ENCODE results near the gene PM20D2. TPM values are rescaled to one million over a fixed set of nuclear protein-coding genes. Genes with fewer than 3 reads are reported as not detected.

PM20D2 gene, protein sequence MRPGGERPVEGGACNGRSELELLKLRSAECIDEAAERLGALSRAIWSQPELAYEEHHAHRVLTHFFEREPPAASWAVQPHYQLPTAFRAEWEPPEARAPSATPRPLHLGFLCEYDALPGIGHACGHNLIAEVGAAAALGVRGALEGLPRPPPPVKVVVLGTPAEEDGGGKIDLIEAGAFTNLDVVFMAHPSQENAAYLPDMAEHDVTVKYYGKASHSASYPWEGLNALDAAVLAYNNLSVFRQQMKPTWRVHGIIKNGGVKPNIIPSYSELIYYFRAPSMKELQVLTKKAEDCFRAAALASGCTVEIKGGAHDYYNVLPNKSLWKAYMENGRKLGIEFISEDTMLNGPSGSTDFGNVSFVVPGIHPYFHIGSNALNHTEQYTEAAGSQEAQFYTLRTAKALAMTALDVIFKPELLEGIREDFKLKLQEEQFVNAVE
- total RNA-seq, result 10 to 100 TPM; 11.6 to 12.7 TPM

DNA sequence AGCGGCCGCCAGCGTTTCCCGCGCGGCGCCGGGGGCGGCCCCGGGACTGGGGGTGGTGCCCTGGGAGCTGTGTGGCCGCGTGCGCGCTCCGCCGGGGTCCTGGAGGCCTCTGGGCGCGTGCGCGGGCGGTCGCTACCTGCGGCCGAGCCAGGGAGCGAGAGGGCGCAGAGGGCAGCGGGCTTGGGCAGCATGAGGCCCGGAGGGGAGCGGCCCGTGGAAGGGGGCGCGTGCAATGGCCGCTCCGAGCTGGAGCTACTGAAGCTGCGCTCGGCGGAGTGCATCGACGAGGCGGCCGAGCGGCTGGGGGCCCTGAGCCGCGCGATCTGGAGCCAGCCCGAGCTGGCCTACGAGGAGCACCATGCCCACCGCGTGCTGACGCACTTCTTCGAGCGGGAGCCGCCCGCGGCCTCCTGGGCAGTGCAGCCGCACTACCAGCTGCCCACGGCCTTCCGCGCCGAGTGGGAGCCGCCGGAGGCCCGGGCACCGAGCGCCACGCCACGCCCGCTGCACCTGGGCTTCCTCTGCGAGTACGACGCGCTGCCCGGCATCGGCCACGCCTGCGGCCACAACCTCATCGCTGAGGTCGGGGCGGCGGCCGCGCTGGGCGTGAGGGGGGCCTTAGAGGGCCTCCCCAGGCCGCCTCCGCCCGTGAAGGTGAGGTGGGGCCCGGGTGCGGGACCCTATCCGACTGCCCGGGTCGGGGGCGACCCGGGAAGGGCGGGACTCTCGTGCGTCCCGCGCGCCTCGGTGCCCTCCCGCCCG lies at the start of gene PM20D2:
PM20D2 (plus strand) TSS at position 100 of the 762 bp plus-strand sequence; CDS start at position 190, 90 bp downstream.
- Mint-ChIP-seq H3K27me3 (ENCODE audit: low read depth) (no peaks in the 10 kb centered on the region), H3K4me1 (ENCODE audit: low read depth) (peaks cover 27% of the 10 kb centered on the region), H3K9me3 (no peaks in the 10 kb centered on the region), H3K27ac (peak within 1 kb of the TSS; percentile 96), H3K36me3 (ENCODE audit: low read depth) (peaks cover 9% of the 10 kb centered on the region), H3K4me3 (peak within 1 kb of the TSS; percentile 90)
- CTCF ChIA-PET, result interaction anchor here (1.1 to 2.6 kb wide), 7 partner anchors 24 to 204 kb away, joined by 3 to 18 read pairs (median 4); partner anchors contain the start of gene PNRC1
- intact Hi-C loops (cut with micrococcal nuclease), result loop anchor here (1.0 to 2.0 kb wide), 8 partner anchors 29 to 1441 kb away; partner anchors contain the start of genes LYRM2, MAP3K7, PNRC1 and RNGTT
- peak; percentile 59 for DNase-seq

GRCh38 chr6:89098461-89098860 lies 47.4 kb upstream of the PM20D2 start:
- no peaks in the 10 kb centered on the region for H3K27me3 Mint-ChIP-seq (ENCODE audit: low read depth)
- no peak for DNase-seq
- H3K4me1 Mint-ChIP-seq (ENCODE audit: low read depth), result peaks cover 4% of the 10 kb centered on the region
- H3K9me3 Mint-ChIP-seq, result no peaks in the 10 kb centered on the region
- CTCF ChIA-PET, result no interaction called here
- H3K27ac Mint-ChIP-seq, result no peak overlapping the region
- no peaks in the 10 kb centered on the region for H3K36me3 Mint-ChIP-seq (ENCODE audit: low read depth)
- H3K4me3 Mint-ChIP-seq, result no peak overlapping the region
- intact Hi-C loops (cut with micrococcal nuclease), result loop anchor here (1.0 kb wide), 2 partner anchors 19 to 47 kb away; no protein-coding TSS in a partner anchor

DNA sequence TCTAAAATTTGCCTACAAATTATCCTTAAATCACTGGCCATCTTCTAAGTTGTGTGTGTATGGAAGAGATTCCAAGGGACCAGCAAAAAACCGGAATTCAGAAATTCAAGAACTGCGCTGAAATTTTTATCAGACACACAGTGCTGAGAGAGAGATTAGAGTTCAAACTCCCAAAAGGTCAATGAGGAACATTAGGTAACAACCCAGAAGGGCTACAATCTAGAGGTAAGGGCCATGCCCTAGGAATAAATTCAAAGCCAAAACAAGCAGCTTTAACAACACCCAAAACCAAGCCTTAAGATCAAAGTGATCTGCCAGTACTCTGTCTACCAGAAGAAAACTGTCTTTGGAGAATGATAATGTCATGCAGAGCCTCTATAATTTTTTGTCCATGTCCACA lies 45.7 kb upstream of the PM20D2 start:
- CTCF ChIA-PET, result no interaction called here
- intact Hi-C loops (cut with micrococcal nuclease), result no loop called here
- Mint-ChIP-seq H3K36me3 (ENCODE audit: low read depth) (no peaks in the 10 kb centered on the region), H3K27ac (no peak overlapping the region), H3K4me3 (no peak overlapping the region), H3K9me3 (no peaks in the 10 kb centered on the region), H3K27me3 (ENCODE audit: low read depth) (no peaks in the 10 kb centered on the region), H3K4me1 (ENCODE audit: low read depth) (peaks cover 4% of the 10 kb centered on the region)
- no peak for DNase-seq

- Mint-ChIP-seq H3K27ac (no peak overlapping the region), H3K27me3 (ENCODE audit: low read depth) (no peaks in the 10 kb centered on the region), H3K4me3 (no peak overlapping the region), H3K9me3 (no peaks in the 10 kb centered on the region), H3K4me1 (ENCODE audit: low read depth) (no peaks in the 10 kb centered on the region), H3K36me3 (ENCODE audit: low read depth) (no peaks in the 10 kb centered on the region)
- no peak for DNase-seq
- CTCF ChIA-PET, result no interaction called here
- intact Hi-C loops (cut with micrococcal nuclease), result no loop called here
Measured at GRCh38 chr6:89110284-89110683, 35.6 kb upstream of the PM20D2 start.

GRCh38 chr6:89111933-89112332 lies 33.9 kb upstream of the PM20D2 start:
- Mint-ChIP-seq H3K4me3 (no peak overlapping the region), H3K36me3 (ENCODE audit: low read depth) (no peaks in the 10 kb centered on the region), H3K27ac (no peak overlapping the region), H3K9me3 (no peaks in the 10 kb centered on the region), H3K27me3 (ENCODE audit: low read depth) (peaks cover 2% of the 10 kb centered on the region), H3K4me1 (ENCODE audit: low read depth) (peaks cover 2% of the 10 kb centered on the region)
- intact Hi-C loops (cut with micrococcal nuclease), result no loop called here
- CTCF ChIA-PET, result interaction anchor here (0.8 kb wide), 1 partner anchor 128 kb away, joined by 3 read pairs; no protein-coding TSS in a partner anchor
- DNase-seq, result no peak

GRCh38 chr6:89116702-89117101 lies 29.2 kb upstream of the PM20D2 start:
- Mint-ChIP-seq H3K27me3 (ENCODE audit: low read depth) (peaks cover 5% of the 10 kb centered on the region), H3K27ac (no peak overlapping the region), H3K4me3 (peak overlapping the region; percentile 78), H3K36me3 (ENCODE audit: low read depth) (no peaks in the 10 kb centered on the region), H3K4me1 (ENCODE audit: low read depth) (peaks cover 5% of the 10 kb centered on the region), H3K9me3 (no peaks in the 10 kb centered on the region)
- CTCF ChIA-PET, result interaction anchor here (1.2 to 1.8 kb wide), 3 partner anchors 31 to 134 kb away, joined by 4 to 13 read pairs (median 7); no protein-coding TSS in a partner anchor
- no peak for DNase-seq
- intact Hi-C loops (cut with micrococcal nuclease), result loop anchor here (1.0 to 2.0 kb wide), 2 partner anchors 28 to 36 kb away; partner anchors contain the start of gene PNRC1

GRCh38 chr6:89117211-89118108 lies 28.4 kb upstream of the PM20D2 start, which contains the start of gene SRSF12:
TSS of gene SRSF12 (minus strand) at chr6:89118071. CDS start at chr6:89117887, 184 bp downstream.
- DNase-seq, result peak; percentile 37
- Mint-ChIP-seq H3K27ac (no peak within 1 kb of the TSS), H3K27me3 (ENCODE audit: low read depth) (peaks cover 5% of the 10 kb centered on the region), H3K4me1 (ENCODE audit: low read depth) (peaks cover 5% of the 10 kb centered on the region), H3K9me3 (no peaks in the 10 kb centered on the region), H3K4me3 (peak within 1 kb of the TSS; percentile 78), H3K36me3 (ENCODE audit: low read depth) (no peaks in the 10 kb centered on the region)
- intact Hi-C loops (cut with micrococcal nuclease), result loop anchor here (1.0 to 2.0 kb wide), 2 partner anchors 27 to 37 kb away; partner anchors contain the start of gene PNRC1
- CTCF ChIA-PET, result interaction anchor here (0.5 to 1.8 kb wide), 6 partner anchors 9 to 135 kb away, joined by 3 to 13 read pairs (median 4); partner anchors contain the start of gene PNRC1

GRCh38 chr6:89118931-89119330 lies 26.9 kb upstream of the PM20D2 start:
- Mint-ChIP-seq H3K36me3 (ENCODE audit: low read depth) (no peaks in the 10 kb centered on the region), H3K4me1 (ENCODE audit: low read depth) (peaks cover 5% of the 10 kb centered on the region), H3K4me3 (no peak overlapping the region), H3K27me3 (ENCODE audit: low read depth) (peaks cover 5% of the 10 kb centered on the region), H3K27ac (no peak overlapping the region), H3K9me3 (no peaks in the 10 kb centered on the region)
- CTCF ChIA-PET, result no interaction called here
- DNase-seq, result no peak
- intact Hi-C loops (cut with micrococcal nuclease), result no loop called here

GRCh38 chr6:89120371-89120770 lies 25.5 kb upstream of the PM20D2 start:
- Mint-ChIP-seq H3K27me3 (ENCODE audit: low read depth) (peaks cover 5% of the 10 kb centered on the region), H3K4me1 (ENCODE audit: low read depth) (peaks cover 5% of the 10 kb centered on the region), H3K27ac (no peak overlapping the region), H3K9me3 (no peaks in the 10 kb centered on the region), H3K36me3 (ENCODE audit: low read depth) (no peaks in the 10 kb centered on the region), H3K4me3 (no peak overlapping the region)
- CTCF ChIA-PET, result interaction anchor here (1.0 to 1.1 kb wide), 2 partner anchors 14 to 123 kb away, joined by 3 to 4 read pairs; no protein-coding TSS in a partner anchor
- DNase-seq, result no peak
- intact Hi-C loops (cut with micrococcal nuclease), result loop anchor here (5.0 to 10.0 kb wide), 2 partner anchors 247 to 494 kb away; no protein-coding TSS in a partner anchor

- Mint-ChIP-seq H3K4me3 (no peak overlapping the region), H3K36me3 (ENCODE audit: low read depth) (no peaks in the 10 kb centered on the region), H3K27me3 (ENCODE audit: low read depth) (peaks cover 3% of the 10 kb centered on the region), H3K9me3 (peaks cover under 1% of the 10 kb centered on the region), H3K4me1 (ENCODE audit: low read depth) (peaks cover 3% of the 10 kb centered on the region), H3K27ac (no peak overlapping the region)
- CTCF ChIA-PET, result interaction anchor here (0.9 to 2.8 kb wide), 4 partner anchors 24 to 139 kb away, joined by 4 to 12 read pairs (median 4); partner anchors contain the start of gene PM20D2
- DNase-seq, result no peak
- intact Hi-C loops (cut with micrococcal nuclease), result loop anchor here (1.0 to 10.0 kb wide), 4 partner anchors 120 to 493 kb away; no protein-coding TSS in a partner anchor
Measured at GRCh38 chr6:89121934-89122333, 23.9 kb upstream of the PM20D2 start.

DNA sequence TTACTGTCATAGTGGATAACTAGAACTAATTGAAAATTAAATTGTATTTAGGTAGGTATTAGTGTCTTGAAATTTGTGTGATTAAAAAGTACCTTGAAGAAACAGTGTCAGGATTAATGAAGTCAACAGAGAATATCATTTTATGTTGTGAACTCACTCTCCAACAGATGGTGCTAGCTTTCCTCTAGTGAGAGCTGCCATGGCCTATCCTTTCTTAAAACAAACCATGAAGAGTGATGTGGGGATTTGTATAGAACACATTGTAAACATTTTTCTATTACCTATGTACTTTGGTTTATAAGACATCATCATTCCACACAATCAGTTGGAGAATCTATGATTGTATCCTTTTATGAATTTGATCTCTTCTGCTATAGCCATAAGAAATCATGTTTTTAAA lies 23.2 kb upstream of the PM20D2 start:
- Mint-ChIP-seq H3K27me3 (ENCODE audit: low read depth) (no peaks in the 10 kb centered on the region), H3K36me3 (ENCODE audit: low read depth) (no peaks in the 10 kb centered on the region), H3K4me3 (no peak overlapping the region), H3K4me1 (ENCODE audit: low read depth) (no peaks in the 10 kb centered on the region), H3K27ac (no peak overlapping the region), H3K9me3 (peaks cover 1% of the 10 kb centered on the region)
- CTCF ChIA-PET, result interaction anchor here (0.9 to 2.8 kb wide), 5 partner anchors 23 to 140 kb away, joined by 4 to 12 read pairs (median 4); partner anchors contain the start of gene PM20D2
- intact Hi-C loops (cut with micrococcal nuclease), result loop anchor here (1.0 to 10.0 kb wide), 4 partner anchors 120 to 492 kb away; no protein-coding TSS in a partner anchor
- DNase-seq, result peak; percentile 21

Data from activated naive CD4-positive, alpha-beta T cell treated with anti-CD3 and anti-CD28 coated beads for 36 hours (primary cell).